ENCODE measurements around the gene TRABD2B.

The TRABD2B gene

DNA sequence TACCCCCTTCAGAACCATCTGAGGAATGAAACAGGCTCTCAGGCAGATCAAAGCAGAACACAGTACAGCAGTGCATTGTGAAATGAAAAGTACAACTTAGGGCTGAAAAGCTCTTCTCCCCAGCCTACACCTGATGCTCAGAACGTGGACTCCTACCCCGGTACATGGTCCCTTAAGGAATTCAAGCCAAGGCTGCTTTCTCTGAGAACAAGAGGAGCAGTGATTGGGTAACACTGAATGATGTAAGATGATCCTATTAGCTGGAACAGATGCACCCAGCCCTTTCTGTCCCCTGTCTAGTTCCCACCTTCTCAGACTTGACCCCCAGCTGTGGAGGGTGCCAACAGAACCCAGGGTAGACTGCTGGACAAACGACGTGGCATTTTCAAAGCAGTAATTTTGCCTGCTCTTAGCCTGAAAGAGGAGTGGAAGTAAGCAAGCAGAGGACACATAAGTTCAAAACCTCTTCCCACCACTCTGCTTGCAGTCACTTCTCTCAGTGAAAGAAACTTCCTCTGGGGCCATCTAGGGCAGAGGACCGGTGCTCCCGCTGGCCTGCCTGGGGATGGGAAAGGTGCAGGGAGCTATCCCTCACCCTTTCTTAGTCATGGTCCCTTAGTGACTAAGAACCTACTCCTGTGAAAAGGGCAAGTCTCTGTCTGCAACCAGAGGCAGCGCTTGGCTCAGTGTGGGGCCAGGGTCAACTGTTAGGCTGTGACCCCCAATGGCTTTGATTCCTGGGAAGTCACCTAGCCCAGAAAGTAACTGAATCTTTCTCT, 72.7 kb downstream of the TRABD2B start:
- H3K4me3 ChIP-seq (ENCODE audit: low read length), result no peak overlapping the region
- DNase-seq (ENCODE audit: low read depth), result peak; percentile 22
- no peak for TF ChIP-seq CTCF (IDR thresholded peaks at IDR 0.05; ENCODE audit: insufficient read depth, low read depth, low read length, missing control alignments)

- no peak for TF ChIP-seq CTCF (IDR thresholded peaks at IDR 0.05; ENCODE audit: insufficient read depth, low read depth, low read length, missing control alignments)
- no peak for DNase-seq (ENCODE audit: low read depth)
- no peak overlapping the region for H3K4me3 ChIP-seq (ENCODE audit: low read length)
These were observed 75.2 kb downstream of the TRABD2B start for GRCh38 chr1:47921935-47922415.

DNA sequence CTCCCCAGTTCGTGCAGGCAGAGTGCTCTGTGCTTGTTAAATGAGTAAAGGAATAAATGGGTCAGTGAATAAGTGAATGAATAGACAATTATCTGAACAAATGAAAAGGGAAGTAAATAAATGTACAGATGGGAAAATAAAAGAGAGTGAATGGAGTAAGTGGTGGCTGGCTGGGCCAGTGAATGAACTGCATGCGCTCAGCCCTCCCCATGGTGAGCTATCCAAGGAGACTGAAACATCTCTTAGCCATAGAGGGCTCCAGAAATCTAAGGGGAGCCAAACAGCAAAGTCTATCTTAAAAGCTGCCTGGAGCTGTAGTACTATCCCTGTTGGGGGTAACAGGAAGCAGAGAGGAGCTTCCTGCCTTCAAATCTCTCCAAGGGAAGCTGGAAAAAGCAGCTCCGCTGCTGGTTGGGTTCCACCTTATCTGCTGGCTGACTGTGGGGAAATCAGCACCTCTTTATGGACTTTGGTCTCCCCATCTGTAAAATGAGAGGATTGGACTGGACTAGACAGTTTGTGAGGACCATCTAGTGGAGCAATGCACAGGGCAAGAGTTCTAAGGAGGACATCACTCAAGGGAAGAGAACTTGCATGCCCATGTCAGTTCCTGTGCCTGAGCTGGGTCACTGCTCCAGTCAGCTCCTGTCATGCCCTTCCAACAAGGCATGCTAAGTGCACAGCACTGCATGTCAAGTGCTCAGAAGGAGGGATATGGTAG, 77.9 kb downstream of the TRABD2B start:
- no peak for DNase-seq (ENCODE audit: low read depth)
- TF ChIP-seq CTCF (IDR thresholded peaks at IDR 0.05; ENCODE audit: insufficient read depth, low read depth, low read length, missing control alignments), result no peak
- no peak overlapping the region for H3K4me3 ChIP-seq (ENCODE audit: low read length)

GRCh38 chr1:47918257-47918867, 78.8 kb downstream of the TRABD2B start:
- no peak overlapping the region for H3K4me3 ChIP-seq (ENCODE audit: low read length)
- DNase-seq (ENCODE audit: low read depth), result no peak
- TF ChIP-seq CTCF (IDR thresholded peaks at IDR 0.05; ENCODE audit: insufficient read depth, low read depth, low read length, missing control alignments), result no peak

- DNase-seq (ENCODE audit: low read depth), result peak; percentile 42
- H3K4me3 ChIP-seq (ENCODE audit: low read length), result no peak overlapping the region
- no peak for TF ChIP-seq CTCF (IDR thresholded peaks at IDR 0.05; ENCODE audit: insufficient read depth, low read depth, low read length, missing control alignments)
These were observed 79.5 kb downstream of the TRABD2B start for GRCh38 chr1:47917687-47918086.

- no peak for TF ChIP-seq CTCF (IDR thresholded peaks at IDR 0.05; ENCODE audit: insufficient read depth, low read depth, low read length, missing control alignments)
- no peak overlapping the region for H3K4me3 ChIP-seq (ENCODE audit: low read length)
- DNase-seq (ENCODE audit: low read depth), result no peak
These were observed 81.4 kb downstream of the TRABD2B start for GRCh38 chr1:47915677-47916353.
